GM12878 (cell line): ENCODE results near the gene PLVAP. TPM values are rescaled to one million over a fixed set of nuclear protein-coding genes. Genes with fewer than 3 reads are reported as not detected.

Experiments
- CBX5 ChIP-seq: sonication (generic); IDR thresholded peaks from 2 replicates; pipeline ENCODE4 v1.6.1; 2016; ENCODE audit warnings: low read depth, moderate library complexity, mild to moderate bottlenecking, inconsistent platforms
- ETV6 ChIP-seq, 2 experiments: fragments of 450-650 bp in 1 of 2; IDR thresholded peaks in 1 of 2; conservative IDR thresholded peaks in 1 of 2; 2 replicates each; pipeline ENCODE4 v1.6.1; 2014; ENCODE audit warnings: antibody characterized with exemption in 1 of 2, borderline replicate concordance in 1 of 2, low read depth in 1 of 2, mild to moderate bottlenecking in 1 of 2, moderate library complexity in 1 of 2
- GATAD2B ChIP-seq: fragments of 450-650 bp; conservative IDR thresholded peaks from 2 replicates; pipeline ENCODE4 v1.6.1; 2017; ENCODE audit warnings: low read depth, mild to moderate bottlenecking, moderate library complexity
- LARP7 ChIP-seq: fragments of 450-650 bp; IDR thresholded peaks from 2 replicates; pipeline ENCODE4 v1.6.1; 2017; ENCODE audit warnings: mild to moderate bottlenecking
- MXI1 ChIP-seq: fragments of 150-350 bp; IDR thresholded peaks from 2 replicates; pipeline ENCODE4 v1.6.1; 2011; ENCODE audit warnings: low read depth, mild to moderate bottlenecking, inconsistent platforms, low read length, improper control_type of control experiment
- NR2C1 ChIP-seq: fragments of 450-650 bp; IDR thresholded peaks from 2 replicates; pipeline ENCODE4 v1.6.1; 2017; ENCODE audit warnings: antibody characterized with exemption, mild to moderate bottlenecking, moderate library complexity
- PBX3 ChIP-seq: IDR thresholded peaks from 2 replicates; pipeline ENCODE4 v1.6.1; 2011; ENCODE audit warnings: mild to moderate bottlenecking, low read depth, low read length, moderate library complexity; ENCODE audit not compliant: insufficient replicate concordance
- RAD51 ChIP-seq: fragments of 450-650 bp; IDR thresholded peaks from 2 replicates; pipeline ENCODE4 v1.6.1; 2016; ENCODE audit warnings: moderate library complexity, mild to moderate bottlenecking, inconsistent platforms
- RELB ChIP-seq: fragments of 450-650 bp; IDR thresholded peaks from 2 replicates; pipeline ENCODE4 v1.6.1; 2017; ENCODE audit warnings: low read depth, mild to moderate bottlenecking, moderate library complexity
- SIX5 ChIP-seq: IDR thresholded peaks from 2 replicates; pipeline ENCODE4 v1.6.1; 2011; ENCODE audit warnings: mild to moderate bottlenecking, low read depth, low read length, moderate library complexity; ENCODE audit not compliant: severe bottlenecking
- SMAD5 ChIP-seq: IDR thresholded peaks from 2 replicates; pipeline ENCODE4 v1.6.1; 2016; ENCODE audit warnings: antibody characterized with exemption, low read depth
- SUPT20H ChIP-seq: IDR thresholded peaks from 2 replicates; pipeline ENCODE4 v1.6.1; 2011; ENCODE audit warnings: low read depth, mild to moderate bottlenecking, low read length, moderate library complexity, borderline replicate concordance; ENCODE audit not compliant: control insufficient read depth
- TBL1XR1 ChIP-seq: IDR thresholded peaks from 2 replicates; pipeline ENCODE4 v1.6.1; 2012; ENCODE audit warnings: low read depth, low read length, improper control_type of control experiment
- TCF12 ChIP-seq: IDR thresholded peaks from 2 replicates; pipeline ENCODE4 v1.6.1; 2011; ENCODE audit warnings: low read depth, mild to moderate bottlenecking, low read length
- polyA plus RNA-seq, 11 experiments: library from polyadenylated mRNA; depleted of rRNA in 4 of 11; unstranded in 6 of 11; stranded (reverse) in 5 of 11; fragments of >200 nt; fragmentation: Nextera tagmentation in 4 of 11; fragmentation: Illumina TruSeq in 1 of 11; extraction: Ambion mirVana in 4 of 11; extraction: Trizol in 1 of 11; gene quantifications; 1 replicate in 1 of 11; 2 replicates in 10 of 11; pipeline versions ENCODE4 v1.2.1 to v1.2.3, GENCODE V29; 2011 to 2016; ENCODE audit warnings: inconsistent platforms in 2 of 11, missing spikeins in 2 of 11, low read depth in 1 of 11
- total RNA-seq, 4 experiments: library from RNA; depleted of rRNA in 3 of 4; stranded (reverse); fragments of >200 nt in 3 of 4; fragmentation: Illumina TruSeq in 1 of 4; extraction: Trizol in 1 of 4; gene quantifications; 2 replicates each; pipeline versions ENCODE4 v1.2.1 to v1.2.3, GENCODE V29; 2013 to 2021
- TF ChIP-seq, protein P1 (sequence below): fragments of 450-650 bp; IDR thresholded peaks from 2 replicates; pipeline ENCODE4 v1.6.1; 2018; ENCODE audit warnings: mild to moderate bottlenecking, low read depth, moderate library complexity; ENCODE audit not compliant: partially characterized antibody
- TF ChIP-seq, protein P2 (sequence below), 3 experiments: IDR thresholded peaks in 2 of 3; conservative IDR thresholded peaks in 1 of 3; 2 replicates each; pipeline ENCODE4 v1.5.1; 2011; ENCODE audit warnings: low read depth in 3 of 3, low read length in 3 of 3, mild to moderate bottlenecking in 3 of 3, control low read depth in 2 of 3, moderate library complexity in 2 of 3, inconsistent platforms in 1 of 3, mixed read lengths in 1 of 3; ENCODE audit not compliant: control insufficient read depth in 2 of 3, insufficient read depth in 1 of 3; ENCODE audit errors: extremely low read depth in 1 of 3
- TF ChIP-seq, protein P3 (sequence below): fragments of 150-350 bp; IDR thresholded peaks from 2 replicates; pipeline ENCODE4 v1.6.1; 2016; ENCODE audit warnings: low read depth, low read length

The PLVAP gene
- total and polyA plus RNA-seq, 10 of the 15 experiments (the other 5 are each of a cell fraction or from before 2014, with no cell fraction given), result 0.03 to 0.54 (median 0.06) TPM; not detected in 4

GRCh38 chr19:17390665-17391370 is 13.7 kb upstream of the PLVAP start (continued):
- TF ChIP-seq LARP7 (no peak; the same call in 1 of the 2 replicates), SIX5 (no peak), NR2C1 (no peak), PBX3 (peak; percentile 43), ETV6 (conservative IDR thresholded peaks at IDR 0.05 in 1 of 2, IDR thresholded peaks at IDR 0.05 in 1 of 2; ENCODE audit: borderline replicate concordance in 1 of 2, low read depth in 1 of 2) (no peak), SUPT20H (no peak), TBL1XR1 (no peak), SMAD5 (no peak), TCF12 (0 out of 2 replicates have a peak, but pooled peaks have one; percentile 17), MXI1 (no peak), CBX5 (no peak), GATAD2B (no peak; the same call in 1 of the 2 replicates), RELB (no peak), RAD51 (no peak)
- TF ChIP-seq, protein P1, sequence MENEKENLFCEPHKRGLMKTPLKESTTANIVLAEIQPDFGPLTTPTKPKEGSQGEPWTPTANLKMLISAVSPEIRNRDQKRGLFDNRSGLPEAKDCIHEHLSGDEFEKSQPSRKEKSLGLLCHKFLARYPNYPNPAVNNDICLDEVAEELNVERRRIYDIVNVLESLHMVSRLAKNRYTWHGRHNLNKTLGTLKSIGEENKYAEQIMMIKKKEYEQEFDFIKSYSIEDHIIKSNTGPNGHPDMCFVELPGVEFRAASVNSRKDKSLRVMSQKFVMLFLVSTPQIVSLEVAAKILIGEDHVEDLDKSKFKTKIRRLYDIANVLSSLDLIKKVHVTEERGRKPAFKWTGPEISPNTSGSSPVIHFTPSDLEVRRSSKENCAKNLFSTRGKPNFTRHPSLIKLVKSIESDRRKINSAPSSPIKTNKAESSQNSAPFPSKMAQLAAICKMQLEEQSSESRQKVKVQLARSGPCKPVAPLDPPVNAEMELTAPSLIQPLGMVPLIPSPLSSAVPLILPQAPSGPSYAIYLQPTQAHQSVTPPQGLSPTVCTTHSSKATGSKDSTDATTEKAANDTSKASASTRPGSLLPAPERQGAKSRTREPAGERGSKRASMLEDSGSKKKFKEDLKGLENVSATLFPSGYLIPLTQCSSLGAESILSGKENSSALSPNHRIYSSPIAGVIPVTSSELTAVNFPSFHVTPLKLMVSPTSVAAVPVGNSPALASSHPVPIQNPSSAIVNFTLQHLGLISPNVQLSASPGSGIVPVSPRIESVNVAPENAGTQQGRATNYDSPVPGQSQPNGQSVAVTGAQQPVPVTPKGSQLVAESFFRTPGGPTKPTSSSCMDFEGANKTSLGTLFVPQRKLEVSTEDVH, result no peak
- TF ChIP-seq, protein P2, sequence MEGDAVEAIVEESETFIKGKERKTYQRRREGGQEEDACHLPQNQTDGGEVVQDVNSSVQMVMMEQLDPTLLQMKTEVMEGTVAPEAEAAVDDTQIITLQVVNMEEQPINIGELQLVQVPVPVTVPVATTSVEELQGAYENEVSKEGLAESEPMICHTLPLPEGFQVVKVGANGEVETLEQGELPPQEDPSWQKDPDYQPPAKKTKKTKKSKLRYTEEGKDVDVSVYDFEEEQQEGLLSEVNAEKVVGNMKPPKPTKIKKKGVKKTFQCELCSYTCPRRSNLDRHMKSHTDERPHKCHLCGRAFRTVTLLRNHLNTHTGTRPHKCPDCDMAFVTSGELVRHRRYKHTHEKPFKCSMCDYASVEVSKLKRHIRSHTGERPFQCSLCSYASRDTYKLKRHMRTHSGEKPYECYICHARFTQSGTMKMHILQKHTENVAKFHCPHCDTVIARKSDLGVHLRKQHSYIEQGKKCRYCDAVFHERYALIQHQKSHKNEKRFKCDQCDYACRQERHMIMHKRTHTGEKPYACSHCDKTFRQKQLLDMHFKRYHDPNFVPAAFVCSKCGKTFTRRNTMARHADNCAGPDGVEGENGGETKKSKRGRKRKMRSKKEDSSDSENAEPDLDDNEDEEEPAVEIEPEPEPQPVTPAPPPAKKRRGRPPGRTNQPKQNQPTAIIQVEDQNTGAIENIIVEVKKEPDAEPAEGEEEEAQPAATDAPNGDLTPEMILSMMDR (IDR thresholded peaks at IDR 0.05 in 2 of 3, conservative IDR thresholded peaks at IDR 0.05 in 1 of 3; ENCODE audit: control insufficient read depth in 2 of 3, extremely low read depth in 1 of 3, insufficient read depth in 1 of 3, low read depth in 3 of 3, low read length in 3 of 3), result peak; percentile 61 to 95 (median 65); a peak in 4 of 6 replicates
- TF ChIP-seq, protein P3, sequence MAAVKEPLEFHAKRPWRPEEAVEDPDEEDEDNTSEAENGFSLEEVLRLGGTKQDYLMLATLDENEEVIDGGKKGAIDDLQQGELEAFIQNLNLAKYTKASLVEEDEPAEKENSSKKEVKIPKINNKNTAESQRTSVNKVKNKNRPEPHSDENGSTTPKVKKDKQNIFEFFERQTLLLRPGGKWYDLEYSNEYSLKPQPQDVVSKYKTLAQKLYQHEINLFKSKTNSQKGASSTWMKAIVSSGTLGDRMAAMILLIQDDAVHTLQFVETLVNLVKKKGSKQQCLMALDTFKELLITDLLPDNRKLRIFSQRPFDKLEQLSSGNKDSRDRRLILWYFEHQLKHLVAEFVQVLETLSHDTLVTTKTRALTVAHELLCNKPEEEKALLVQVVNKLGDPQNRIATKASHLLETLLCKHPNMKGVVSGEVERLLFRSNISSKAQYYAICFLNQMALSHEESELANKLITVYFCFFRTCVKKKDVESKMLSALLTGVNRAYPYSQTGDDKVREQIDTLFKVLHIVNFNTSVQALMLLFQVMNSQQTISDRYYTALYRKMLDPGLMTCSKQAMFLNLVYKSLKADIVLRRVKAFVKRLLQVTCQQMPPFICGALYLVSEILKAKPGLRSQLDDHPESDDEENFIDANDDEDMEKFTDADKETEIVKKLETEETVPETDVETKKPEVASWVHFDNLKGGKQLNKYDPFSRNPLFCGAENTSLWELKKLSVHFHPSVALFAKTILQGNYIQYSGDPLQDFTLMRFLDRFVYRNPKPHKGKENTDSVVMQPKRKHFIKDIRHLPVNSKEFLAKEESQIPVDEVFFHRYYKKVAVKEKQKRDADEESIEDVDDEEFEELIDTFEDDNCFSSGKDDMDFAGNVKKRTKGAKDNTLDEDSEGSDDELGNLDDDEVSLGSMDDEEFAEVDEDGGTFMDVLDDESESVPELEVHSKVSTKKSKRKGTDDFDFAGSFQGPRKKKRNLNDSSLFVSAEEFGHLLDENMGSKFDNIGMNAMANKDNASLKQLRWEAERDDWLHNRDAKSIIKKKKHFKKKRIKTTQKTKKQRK, result no peak
